WTC11 (cell line): ENCODE results near the gene BCLAF1. TPM values are rescaled to one million over a fixed set of nuclear protein-coding genes. Genes with fewer than 3 reads are reported as not detected.

Experiments
- ATAC-seq: fragments of 200-7000 bp; cut with Tn5 transposase; 2 replicates; pipeline ENCODE4 v1.10.0; 2021; ENCODE audit warnings: mild to moderate bottlenecking, moderate library complexity
- CTCF ChIA-PET: fragments of 300-600 bp; sonication (Branson Sonifier 250); formaldehyde crosslinking; loops from one replicate; lab custom pipeline; 2021; ENCODE audit warnings: antibody characterized with exemption; lab: Charles Lee
- POLR2A ChIA-PET: fragments of 350-600 bp; sonication (Branson Sonifier 250); formaldehyde crosslinking; loops from one replicate; lab custom pipeline; 2021; ENCODE audit warnings: antibody characterized with exemption; lab: Charles Lee
- DNase-seq: peaks from one replicate; pipeline ENCODE4 v3.0.0; 2021; ENCODE audit warnings: low spot score
- H3K27ac Mint-ChIP-seq: 2 replicates; pipeline ENCODE4 v1.8.0; 2021; ENCODE audit warnings: mixed read lengths
- H3K27me3 Mint-ChIP-seq: 2 replicates; pipeline ENCODE4 v1.8.0; 2021; ENCODE audit warnings: low read depth, mild to moderate bottlenecking, moderate library complexity, mixed read lengths
- H3K36me3 Mint-ChIP-seq: 2 replicates; pipeline ENCODE4 v1.8.0; 2021; ENCODE audit warnings: mixed read lengths
- H3K4me1 Mint-ChIP-seq: 2 replicates; pipeline ENCODE4 v1.8.0; 2022; ENCODE audit warnings: mixed read lengths
- H3K4me3 Mint-ChIP-seq: 2 replicates; pipeline ENCODE4 v1.8.0; 2021; ENCODE audit warnings: mild to moderate bottlenecking, moderate library complexity, mixed read lengths
- H3K9me3 Mint-ChIP-seq: 2 replicates; pipeline ENCODE4 v1.8.0; 2021; ENCODE audit warnings: mixed read lengths
- ATF2 ChIP-seq: sonication (generic); formaldehyde crosslinking; IDR thresholded peaks from 2 replicates; pipeline ENCODE4 v1.8.1; 2022; ENCODE audit warnings: low read depth, missing genetic modification reagents, borderline replicate concordance
- ATF6 ChIP-seq: sonication (generic); formaldehyde crosslinking; IDR thresholded peaks from 2 replicates; pipeline ENCODE4 v1.8.1; 2023; ENCODE audit warnings: mild to moderate bottlenecking, missing genetic modification reagents
- CBFB ChIP-seq: sonication (generic); formaldehyde crosslinking; IDR thresholded peaks from 2 replicates; pipeline ENCODE4 v1.8.1; 2022; ENCODE audit warnings: mild to moderate bottlenecking, low read depth, missing genetic modification reagents
- CREM ChIP-seq: sonication (generic); formaldehyde crosslinking; IDR thresholded peaks from 2 replicates; pipeline ENCODE4 v1.8.1; 2022; ENCODE audit warnings: mild to moderate bottlenecking, missing genetic modification reagents, moderate library complexity
- E2F1 ChIP-seq: sonication (generic); formaldehyde crosslinking; IDR thresholded peaks from 2 replicates; pipeline ENCODE4 v1.8.0; 2022; ENCODE audit warnings: mild to moderate bottlenecking, missing genetic modification reagents
- EMX1 ChIP-seq: fragments of 250-450 bp; sonication (Bioruptor Pico); IDR thresholded peaks from 2 replicates; pipeline ENCODE4 v1.8.0; 2021; ENCODE audit warnings: mild to moderate bottlenecking
- FOXK1 ChIP-seq: sonication (generic); formaldehyde crosslinking; IDR thresholded peaks from 2 replicates; pipeline ENCODE4 v1.8.0; 2022; ENCODE audit warnings: mild to moderate bottlenecking, moderate library complexity, missing genetic modification reagents
- GABPB1 ChIP-seq: sonication (generic); formaldehyde crosslinking; IDR thresholded peaks from 2 replicates; pipeline ENCODE4 v1.8.1; 2023; ENCODE audit warnings: mild to moderate bottlenecking, missing genetic modification reagents
- HMGA2 ChIP-seq: fragments of 250-450 bp; sonication (Bioruptor Pico); IDR thresholded peaks from 2 replicates; pipeline ENCODE4 v1.4.0; 2021; ENCODE audit warnings: mild to moderate bottlenecking, moderate library complexity
- IRF2 ChIP-seq: sonication (generic); formaldehyde crosslinking; IDR thresholded peaks from 2 replicates; pipeline ENCODE4 v1.8.0; 2022; ENCODE audit warnings: low read depth, missing genetic modification reagents, borderline replicate concordance
- JAZF1 ChIP-seq: fragments of 250-450 bp; sonication (Bioruptor Pico); IDR thresholded peaks from 2 replicates; pipeline ENCODE4 v1.9.0; 2021; ENCODE audit warnings: moderate library complexity, mild to moderate bottlenecking, inconsistent platforms
- MXD4 ChIP-seq: fragments of 250-450 bp; sonication (Bioruptor Pico); IDR thresholded peaks from 2 replicates; pipeline ENCODE4 v1.8.0; 2021; ENCODE audit warnings: mild to moderate bottlenecking, moderate library complexity, borderline replicate concordance
- MYBL2 ChIP-seq: sonication (generic); formaldehyde crosslinking; IDR thresholded peaks from 2 replicates; pipeline ENCODE4 v1.8.1; 2023; ENCODE audit warnings: mild to moderate bottlenecking, moderate library complexity, missing genetic modification reagents
- PRRX2 ChIP-seq: fragments of 250-450 bp; sonication (Bioruptor Pico); IDR thresholded peaks from 2 replicates; pipeline ENCODE4 v1.8.0; 2021; ENCODE audit warnings: mild to moderate bottlenecking
- RORB ChIP-seq: fragments of 250-450 bp; sonication (Bioruptor Pico); IDR thresholded peaks from 2 replicates; pipeline ENCODE4 v1.9.0; 2021; ENCODE audit warnings: mild to moderate bottlenecking
- SMAD4 ChIP-seq: sonication (generic); formaldehyde crosslinking; IDR thresholded peaks from 2 replicates; pipeline ENCODE4 v1.8.0; 2022; ENCODE audit warnings: mild to moderate bottlenecking, missing genetic modification reagents
- SOX15 ChIP-seq: fragments of 250-450 bp; sonication (Bioruptor Pico); IDR thresholded peaks from 2 replicates; pipeline ENCODE4 v1.9.0; 2021; ENCODE audit warnings: mild to moderate bottlenecking
- STAT6 ChIP-seq: sonication (generic); formaldehyde crosslinking; conservative IDR thresholded peaks from 2 replicates; pipeline ENCODE4 v1.8.1; 2023; ENCODE audit warnings: mild to moderate bottlenecking, low read depth, missing genetic modification reagents, moderate library complexity
- TCF7 ChIP-seq: sonication (generic); formaldehyde crosslinking; IDR thresholded peaks from 2 replicates; pipeline ENCODE4 v1.8.0; 2022; ENCODE audit warnings: mild to moderate bottlenecking, low read depth, missing genetic modification reagents, moderate library complexity
- ZNF138 ChIP-seq: sonication (generic); formaldehyde crosslinking; conservative IDR thresholded peaks from 2 replicates; pipeline ENCODE4 v1.8.1; 2022; ENCODE audit warnings: mild to moderate bottlenecking, moderate library complexity, missing genetic modification reagents
- ZNF232 ChIP-seq: sonication (generic); formaldehyde crosslinking; IDR thresholded peaks from 2 replicates; pipeline ENCODE4 v1.8.0; 2022; ENCODE audit warnings: mild to moderate bottlenecking, missing genetic modification reagents
- total RNA-seq: library from RNA; stranded (reverse); gene quantifications from 3 replicates; pipeline ENCODE4 v1.2.3, GENCODE V29; 2021
- TF ChIP-seq, protein P1 (sequence below): sonication (generic); formaldehyde crosslinking; IDR thresholded peaks from 2 replicates; pipeline ENCODE4 v1.8.0; 2022; ENCODE audit warnings: mild to moderate bottlenecking, missing genetic modification reagents
- TF ChIP-seq, protein P2 (sequence below): fragments of 250-450 bp; sonication (Bioruptor Pico); IDR thresholded peaks from 2 replicates; pipeline ENCODE4 v1.9.0; 2021; ENCODE audit warnings: mild to moderate bottlenecking
- TF ChIP-seq, protein P3 (sequence below): sonication (generic); formaldehyde crosslinking; IDR thresholded peaks from 2 replicates; pipeline ENCODE4 v1.8.0; 2023; ENCODE audit warnings: missing genetic modification reagents

Gene BCLAF1
- total RNA-seq, 1 experiment from 2014 or later = 184 TPM

- no peak overlapping the region for H3K4me3 Mint-ChIP-seq
- ChIA-PET POLR2A (no interaction called here), CTCF (no interaction called here)
- no peaks in the 10 kb centered on the region for H3K9me3 Mint-ChIP-seq
- no peaks in the 10 kb centered on the region for H3K27me3 Mint-ChIP-seq
- no peak for ATAC-seq
- TF ChIP-seq JAZF1 (CRISPR knock-in tag) = no peak
- TF ChIP-seq, protein P1, sequence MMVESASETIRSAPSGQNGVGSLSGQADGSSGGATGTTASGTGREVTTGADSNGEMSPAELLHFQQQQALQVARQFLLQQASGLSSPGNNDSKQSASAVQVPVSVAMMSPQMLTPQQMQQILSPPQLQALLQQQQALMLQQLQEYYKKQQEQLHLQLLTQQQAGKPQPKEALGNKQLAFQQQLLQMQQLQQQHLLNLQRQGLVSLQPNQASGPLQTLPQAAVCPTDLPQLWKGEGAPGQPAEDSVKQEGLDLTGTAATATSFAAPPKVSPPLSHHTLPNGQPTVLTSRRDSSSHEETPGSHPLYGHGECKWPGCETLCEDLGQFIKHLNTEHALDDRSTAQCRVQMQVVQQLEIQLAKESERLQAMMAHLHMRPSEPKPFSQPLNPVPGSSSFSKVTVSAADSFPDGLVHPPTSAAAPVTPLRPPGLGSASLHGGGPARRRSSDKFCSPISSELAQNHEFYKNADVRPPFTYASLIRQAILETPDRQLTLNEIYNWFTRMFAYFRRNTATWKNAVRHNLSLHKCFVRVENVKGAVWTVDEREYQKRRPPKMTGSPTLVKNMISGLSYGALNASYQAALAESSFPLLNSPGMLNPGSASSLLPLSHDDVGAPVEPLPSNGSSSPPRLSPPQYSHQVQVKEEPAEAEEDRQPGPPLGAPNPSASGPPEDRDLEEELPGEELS (CRISPR knock-in tag) = no peak
- no peak for TF ChIP-seq STAT6 (CRISPR knock-in tag)
- no peak for TF ChIP-seq CBFB (CRISPR knock-in tag)
- no peak for TF ChIP-seq EMX1
- no peak for TF ChIP-seq IRF2 (CRISPR knock-in tag)
- TF ChIP-seq GABPB1 (CRISPR knock-in tag) = no peak
- TF ChIP-seq, protein P2, sequence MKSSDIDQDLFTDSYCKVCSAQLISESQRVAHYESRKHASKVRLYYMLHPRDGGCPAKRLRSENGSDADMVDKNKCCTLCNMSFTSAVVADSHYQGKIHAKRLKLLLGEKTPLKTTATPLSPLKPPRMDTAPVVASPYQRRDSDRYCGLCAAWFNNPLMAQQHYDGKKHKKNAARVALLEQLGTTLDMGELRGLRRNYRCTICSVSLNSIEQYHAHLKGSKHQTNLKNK (CRISPR knock-in tag) = no peak
- TF ChIP-seq RORB = no peak
- TF ChIP-seq MXD4 (CRISPR knock-in tag) = no peak
- TF ChIP-seq PRRX2 = no peak
- TF ChIP-seq SOX15 = no peak
- TF ChIP-seq E2F1 (CRISPR knock-in tag) = no peak
- no peak overlapping the region for H3K27ac Mint-ChIP-seq
- H3K4me1 Mint-ChIP-seq = no peaks in the 10 kb centered on the region
- peaks cover 34% of the 10 kb centered on the region for H3K36me3 Mint-ChIP-seq
- DNase-seq = no peak
Measured at GRCh38 chr6:136236466-136237293, 53.0 kb downstream of the BCLAF1 start.

DNA sequence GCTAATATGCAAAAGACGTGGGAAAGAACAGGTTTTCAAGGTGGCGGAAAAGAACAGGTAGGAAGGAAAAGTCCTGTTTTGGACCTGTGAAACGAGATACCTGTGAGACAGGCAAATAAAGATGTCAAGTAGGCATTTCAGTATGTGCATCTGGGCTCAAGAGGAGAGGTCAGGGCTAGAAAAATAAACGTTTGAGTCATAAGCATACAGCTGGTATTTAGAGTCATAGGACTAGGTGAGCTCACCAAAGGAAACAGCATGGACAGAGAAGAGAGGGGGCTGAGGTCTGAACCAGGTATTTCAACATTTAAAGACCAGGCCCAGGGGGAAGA lies 54.4 kb downstream of the BCLAF1 start:
- Mint-ChIP-seq H3K27ac (0 out of 2 replicates have a peak overlapping the region, but pooled peaks have one; percentile 2), H3K4me3 (no peak overlapping the region), H3K27me3 (no peaks in the 10 kb centered on the region), H3K36me3 (peaks cover 35% of the 10 kb centered on the region), H3K9me3 (no peaks in the 10 kb centered on the region), H3K4me1 (no peaks in the 10 kb centered on the region)
- no peak for TF ChIP-seq EMX1
- no peak for TF ChIP-seq FOXK1 (CRISPR knock-in tag)
- TF ChIP-seq ATF2 (CRISPR knock-in tag) = no peak
- no peak for TF ChIP-seq HMGA2 (CRISPR knock-in tag)
- TF ChIP-seq MYBL2 = no peak
- TF ChIP-seq RORB = no peak
- no peak for TF ChIP-seq ZNF232
- TF ChIP-seq CREM = no peak
- TF ChIP-seq ATF6 (CRISPR knock-in tag) = no peak
- TF ChIP-seq ZNF138 (CRISPR knock-in tag) = no peak
- TF ChIP-seq, protein P3, sequence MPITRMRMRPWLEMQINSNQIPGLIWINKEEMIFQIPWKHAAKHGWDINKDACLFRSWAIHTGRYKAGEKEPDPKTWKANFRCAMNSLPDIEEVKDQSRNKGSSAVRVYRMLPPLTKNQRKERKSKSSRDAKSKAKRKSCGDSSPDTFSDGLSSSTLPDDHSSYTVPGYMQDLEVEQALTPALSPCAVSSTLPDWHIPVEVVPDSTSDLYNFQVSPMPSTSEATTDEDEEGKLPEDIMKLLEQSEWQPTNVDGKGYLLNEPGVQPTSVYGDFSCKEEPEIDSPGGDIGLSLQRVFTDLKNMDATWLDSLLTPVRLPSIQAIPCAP (CRISPR knock-in tag) = no peak
- no peak for TF ChIP-seq SMAD4 (CRISPR knock-in tag)
- TF ChIP-seq TCF7 = no peak
- DNase-seq (no peak), ATAC-seq (no peak)
- CTCF ChIA-PET = interaction anchor here (1.2 kb wide), 1 partner anchor 315 kb away, joined by 3 read pairs; no protein-coding TSS in a partner anchor
- POLR2A ChIA-PET = no interaction called here
